Lower lobe of right lung (tissue), 2 donors: ENCODE results near the gene MACF1. TPM values are rescaled to one million over a fixed set of nuclear protein-coding genes. Genes with fewer than 3 reads are reported as not detected.

Experiments
- ATAC-seq, 2 donors: fragments of 200-7000 bp; cut with Tn5 transposase; one replicate each; pipeline ENCODE4 v1.9.1; 2020 to 2022; ENCODE audit warnings: mild to moderate bottlenecking in 2 of 2, moderate library complexity in 2 of 2
- DNase-seq: peaks from one replicate; pipeline ENCODE4 v3.0.0-alpha.2; 2020
- H3K27ac ChIP-seq: fragments of 200-600 bp; one replicate; pipeline ENCODE4 v1.8.0; 2022
- H3K27me3 ChIP-seq: fragments of 200-600 bp; one replicate; pipeline ENCODE4 v1.8.0; 2022; ENCODE audit warnings: low read depth
- H3K36me3 ChIP-seq: fragments of 200-600 bp; one replicate; pipeline ENCODE4 v1.8.0; 2022; ENCODE audit warnings: mild to moderate bottlenecking
- H3K4me1 ChIP-seq: fragments of 200-600 bp; one replicate; pipeline ENCODE4 v1.8.0; 2022
- H3K4me3 ChIP-seq: fragments of 200-600 bp; one replicate; pipeline ENCODE4 v1.8.0; 2022; ENCODE audit warnings: mild to moderate bottlenecking
- H3K9me3 ChIP-seq: fragments of 200-600 bp; one replicate; pipeline ENCODE4 v1.8.0; 2022
- intact Hi-C: fragments of 100-400 bp; cut with DNase I; formaldehyde crosslinking; loops from one replicate; pipeline ENCODE4 v1.11.0; 2022
- total RNA-seq: library from RNA; stranded (reverse); fragmentation: NEBNext Ultra II Directional; extraction: Animal tissue kit (Norgen Biotek cat#: 25700); gene quantifications from one replicate; pipeline ENCODE4 v1.2.1, GENCODE V29; 2021
- TF ChIP-seq, protein P1 (sequence below): fragments of 200-600 bp; IDR thresholded peaks from one replicate; pipeline ENCODE4 v1.8.0; 2022; ENCODE audit warnings: antibody characterized with exemption, mild to moderate bottlenecking
- donor health status: DM: no; HTN: yes; CAD: no; lungs with severe emphysema.

The MACF1 gene
- total RNA-seq, 1 donor from 2014 or later, result 506 TPM

DNA sequence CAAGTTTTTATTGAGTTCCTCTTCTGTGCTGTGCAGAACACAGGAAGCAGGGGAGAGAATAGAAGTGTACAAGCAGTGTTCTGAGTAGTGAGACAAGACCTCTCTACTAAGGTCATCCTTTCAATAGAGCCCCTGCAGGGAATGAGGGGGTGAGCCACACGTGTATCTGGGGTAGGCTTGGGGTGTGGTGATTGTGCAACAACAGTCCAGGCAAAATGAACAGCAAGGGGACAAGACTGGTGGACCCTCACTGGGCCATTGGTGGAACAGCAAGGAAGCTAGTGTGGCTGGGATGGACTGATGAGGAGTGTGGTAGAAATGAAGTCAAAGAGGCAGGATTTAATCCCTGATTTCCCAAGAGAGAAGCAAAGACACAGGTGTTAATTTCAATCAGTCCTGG is 278.8 kb downstream of the MACF1 start:
- no peak overlapping the region for H3K4me3 ChIP-seq
- no peaks in the 10 kb centered on the region for H3K9me3 ChIP-seq
- intact Hi-C loops, result no loop called here
- H3K27me3 ChIP-seq, result no peaks in the 10 kb centered on the region
- ATAC-seq, result no peak
- DNase-seq, result no peak
- peaks cover 100% of the 10 kb centered on the region for H3K36me3 ChIP-seq
- H3K4me1 ChIP-seq, result no peaks in the 10 kb centered on the region
- TF ChIP-seq, protein P1, sequence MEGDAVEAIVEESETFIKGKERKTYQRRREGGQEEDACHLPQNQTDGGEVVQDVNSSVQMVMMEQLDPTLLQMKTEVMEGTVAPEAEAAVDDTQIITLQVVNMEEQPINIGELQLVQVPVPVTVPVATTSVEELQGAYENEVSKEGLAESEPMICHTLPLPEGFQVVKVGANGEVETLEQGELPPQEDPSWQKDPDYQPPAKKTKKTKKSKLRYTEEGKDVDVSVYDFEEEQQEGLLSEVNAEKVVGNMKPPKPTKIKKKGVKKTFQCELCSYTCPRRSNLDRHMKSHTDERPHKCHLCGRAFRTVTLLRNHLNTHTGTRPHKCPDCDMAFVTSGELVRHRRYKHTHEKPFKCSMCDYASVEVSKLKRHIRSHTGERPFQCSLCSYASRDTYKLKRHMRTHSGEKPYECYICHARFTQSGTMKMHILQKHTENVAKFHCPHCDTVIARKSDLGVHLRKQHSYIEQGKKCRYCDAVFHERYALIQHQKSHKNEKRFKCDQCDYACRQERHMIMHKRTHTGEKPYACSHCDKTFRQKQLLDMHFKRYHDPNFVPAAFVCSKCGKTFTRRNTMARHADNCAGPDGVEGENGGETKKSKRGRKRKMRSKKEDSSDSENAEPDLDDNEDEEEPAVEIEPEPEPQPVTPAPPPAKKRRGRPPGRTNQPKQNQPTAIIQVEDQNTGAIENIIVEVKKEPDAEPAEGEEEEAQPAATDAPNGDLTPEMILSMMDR, result no peak
- no peak overlapping the region for H3K27ac ChIP-seq

DNA sequence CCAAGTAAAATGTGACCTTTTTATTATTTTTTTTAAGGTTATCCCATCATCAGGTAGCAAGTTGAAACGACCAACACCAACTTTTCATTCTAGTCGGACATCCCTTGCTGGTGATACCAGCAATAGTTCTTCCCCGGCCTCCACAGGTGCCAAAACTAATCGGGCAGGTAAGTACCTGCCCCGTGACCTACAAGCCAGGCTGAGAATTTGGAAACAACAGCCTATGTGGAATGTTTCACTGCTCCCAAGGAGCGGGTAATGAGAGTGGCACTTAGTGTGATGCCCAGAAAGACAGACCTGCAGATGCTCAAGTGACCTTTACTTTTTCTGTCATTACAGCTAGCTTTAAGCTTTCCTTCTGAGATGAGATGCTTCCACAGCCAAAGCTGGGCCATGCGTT is 280.1 kb downstream of the MACF1 start:
- DNase-seq (no peak), ATAC-seq (no peak)
- H3K36me3 ChIP-seq, result peaks cover 90% of the 10 kb centered on the region
- intact Hi-C loops, result no loop called here
- H3K27ac ChIP-seq, result no peak overlapping the region
- H3K4me1 ChIP-seq, result no peaks in the 10 kb centered on the region
- H3K4me3 ChIP-seq, result no peak overlapping the region
- no peaks in the 10 kb centered on the region for H3K9me3 ChIP-seq
- H3K27me3 ChIP-seq, result no peaks in the 10 kb centered on the region
- TF ChIP-seq, protein P1, result no peak

DNA sequence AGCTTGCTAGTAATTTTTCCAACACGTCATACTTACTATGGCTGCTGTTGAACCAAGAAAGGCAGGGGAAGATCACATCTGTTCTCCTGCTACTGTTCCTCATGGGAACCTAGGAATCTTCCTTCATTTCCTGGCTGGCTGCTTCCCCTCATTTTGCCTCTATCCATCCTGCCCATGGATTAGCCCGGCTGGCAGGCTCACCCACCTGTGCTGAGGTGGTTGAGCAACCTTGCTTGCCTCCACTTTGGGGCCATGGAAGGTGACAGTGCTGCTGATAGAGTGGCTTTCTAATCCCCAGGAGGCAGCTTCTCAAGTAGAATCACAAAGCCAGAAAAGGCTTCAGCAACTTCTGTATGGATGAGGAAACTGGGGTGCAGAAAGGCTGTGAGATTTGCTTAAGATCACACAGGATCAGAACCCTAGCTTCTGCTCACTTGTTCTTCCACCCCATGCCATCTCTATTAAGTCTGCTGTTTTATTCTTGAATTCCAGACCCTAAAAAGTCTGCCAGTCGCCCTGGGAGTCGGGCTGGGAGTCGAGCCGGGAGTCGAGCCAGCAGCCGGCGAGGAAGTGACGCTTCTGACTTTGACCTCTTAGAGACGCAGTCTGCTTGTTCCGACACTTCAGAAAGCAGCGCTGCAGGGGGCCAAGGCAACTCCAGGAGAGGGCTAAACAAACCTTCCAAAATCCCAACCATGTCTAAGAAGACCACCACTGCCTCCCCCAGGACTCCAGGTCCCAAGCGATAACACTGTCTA is 280.7 kb downstream of the MACF1 start:
- Histone ChIP-seq H3K4me3 (no peak overlapping the region), H3K9me3 (no peaks in the 10 kb centered on the region), H3K4me1 (no peaks in the 10 kb centered on the region), H3K27me3 (no peaks in the 10 kb centered on the region), H3K27ac (no peak overlapping the region), H3K36me3 (peaks cover 83% of the 10 kb centered on the region)
- ATAC-seq, result no peak
- DNase-seq, result no peak
- TF ChIP-seq, protein P1, result no peak
- intact Hi-C loops, result no loop called here

DNA sequence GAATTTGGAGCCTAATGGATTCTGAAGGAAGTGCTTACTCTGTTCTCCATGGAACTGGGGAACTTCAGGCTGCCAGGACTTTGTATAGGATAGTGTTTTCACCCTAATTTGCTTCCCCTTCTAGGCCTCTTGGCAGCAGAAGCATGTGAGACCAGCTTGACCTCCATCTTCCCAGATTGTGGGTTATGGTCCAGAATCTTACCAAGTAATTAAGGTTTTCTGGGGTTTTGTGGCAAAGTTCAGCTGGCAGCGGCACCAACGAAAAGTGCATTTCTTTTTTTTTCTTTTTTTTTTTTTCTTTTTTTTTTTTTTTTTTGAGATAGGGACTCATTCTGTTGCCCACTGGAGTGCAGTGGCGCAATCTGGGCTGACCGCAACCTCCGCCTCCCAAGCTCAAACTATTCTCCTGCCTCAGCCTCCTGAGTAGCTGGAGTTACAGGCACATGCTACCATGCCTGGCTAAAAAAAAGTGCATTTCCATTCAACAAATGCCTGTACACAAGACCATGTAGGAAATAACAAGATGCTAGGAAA is 283.6 kb downstream of the MACF1 start:
- H3K27ac ChIP-seq, result no peak overlapping the region
- DNase-seq (no peak), ATAC-seq (no peak)
- peaks cover 23% of the 10 kb centered on the region for H3K27me3 ChIP-seq
- peaks cover 54% of the 10 kb centered on the region for H3K36me3 ChIP-seq
- intact Hi-C loops, result no loop called here
- peaks cover 9% of the 10 kb centered on the region for H3K4me1 ChIP-seq
- TF ChIP-seq, protein P1, result no peak
- no peak overlapping the region for H3K4me3 ChIP-seq
- H3K9me3 ChIP-seq, result no peaks in the 10 kb centered on the region

DNA sequence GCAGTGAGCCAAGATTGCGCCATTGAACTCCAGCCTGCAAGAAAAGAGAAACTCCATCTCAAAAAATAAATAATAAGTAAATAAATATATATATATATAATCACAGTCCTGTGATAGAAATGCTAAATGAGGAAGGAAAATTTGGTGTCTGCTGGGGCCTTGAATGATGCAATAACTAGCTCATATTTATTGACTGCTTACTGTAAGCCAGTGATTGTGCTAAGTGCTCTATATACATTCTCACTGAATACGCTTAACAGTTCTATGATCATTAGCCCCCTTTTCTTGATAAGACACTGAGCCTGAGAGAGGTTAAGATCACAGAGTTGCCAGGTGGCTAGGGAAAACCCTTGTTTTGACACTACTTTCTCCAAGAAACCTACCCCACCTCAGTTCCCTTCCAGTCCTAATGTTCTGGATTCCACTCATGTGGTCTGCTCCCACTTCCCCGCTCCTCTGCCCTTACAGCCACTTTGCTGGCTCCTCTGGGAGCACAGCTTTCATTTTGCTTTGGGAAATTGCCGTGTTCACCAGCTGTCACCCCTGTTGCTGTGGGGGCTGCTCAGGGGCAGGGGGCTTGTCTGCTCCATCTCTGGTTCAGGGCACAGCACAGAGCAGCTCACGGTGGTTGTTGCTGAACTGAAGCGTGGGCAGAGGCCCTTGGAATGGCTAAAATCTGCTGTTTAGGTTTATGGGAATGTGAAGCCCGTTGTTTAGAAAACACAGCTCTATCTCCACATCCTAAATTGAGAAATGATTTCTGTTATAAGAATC is 284.5 kb downstream of the MACF1 start:
- Histone ChIP-seq H3K36me3 (peaks cover 45% of the 10 kb centered on the region), H3K9me3 (no peaks in the 10 kb centered on the region), H3K27me3 (peaks cover 31% of the 10 kb centered on the region), H3K4me3 (no peak overlapping the region), H3K4me1 (peaks cover 9% of the 10 kb centered on the region), H3K27ac (no peak overlapping the region)
- intact Hi-C loops, result no loop called here
- DNase-seq (no peak), ATAC-seq (no peak)
- TF ChIP-seq, protein P1, result no peak
